Measurements from ENCODE around the gene FER. TPM values are rescaled to one million over a fixed set of nuclear protein-coding genes. Genes with fewer than 3 reads are reported as not detected.

Gene FER
- total and polyA plus RNA-seq, 12 donors, result 3.5 to 37.5 (median 27.0) TPM

DNA sequence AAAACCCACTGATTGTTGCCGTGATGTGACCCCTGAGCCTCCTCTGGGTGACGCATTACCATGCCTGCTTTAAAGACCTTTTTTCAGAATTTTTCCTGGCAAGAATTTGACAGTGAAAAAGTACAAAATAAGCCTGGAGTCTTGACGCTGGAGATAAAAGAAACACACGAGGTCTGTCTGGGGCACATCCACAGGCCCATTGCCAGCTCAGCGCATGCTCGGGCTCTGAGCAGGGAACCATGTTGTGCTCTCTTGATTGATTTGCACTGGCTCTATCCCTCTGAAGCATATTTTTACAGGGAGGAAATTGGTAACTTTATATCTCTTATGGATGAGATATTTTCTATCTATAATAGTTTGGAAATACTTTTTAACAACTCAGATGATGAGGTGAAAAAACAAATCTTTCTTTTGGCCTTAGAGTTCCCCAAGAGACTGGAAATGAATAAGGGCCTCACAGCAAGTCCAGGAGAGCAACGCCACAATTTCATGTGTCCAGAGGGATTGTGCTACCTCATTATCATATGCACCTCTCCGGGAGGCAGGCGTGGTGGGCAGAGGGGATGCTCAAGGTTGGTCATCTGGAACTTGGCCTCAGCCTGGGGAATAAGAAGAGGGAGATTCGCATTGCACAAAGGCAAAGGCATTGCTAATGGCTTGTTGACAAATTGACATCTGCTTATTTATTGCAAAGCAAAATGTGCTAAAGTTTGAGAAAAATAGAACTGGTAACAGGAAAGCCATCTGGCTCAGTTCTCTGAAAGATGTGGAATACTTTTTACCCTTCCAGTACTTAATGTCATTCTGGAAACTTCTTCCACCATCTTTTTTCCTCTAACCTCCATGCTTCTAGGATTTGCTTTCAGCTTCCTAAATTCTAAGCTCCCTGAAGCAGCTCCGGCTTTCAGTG lies 478.3 kb downstream of the FER start:
- H3K9me3 ChIP-seq (replicated peaks in 1 of 3), result no peaks in the 10 kb centered on the region
- 64 to 80% (median 71%) methylated on average over 11 of the region's 11 CpGs for WGBS, 4 donors
- no peaks in the 10 kb centered on the region for H3K27me3 ChIP-seq
- TF ChIP-seq, protein P1, sequence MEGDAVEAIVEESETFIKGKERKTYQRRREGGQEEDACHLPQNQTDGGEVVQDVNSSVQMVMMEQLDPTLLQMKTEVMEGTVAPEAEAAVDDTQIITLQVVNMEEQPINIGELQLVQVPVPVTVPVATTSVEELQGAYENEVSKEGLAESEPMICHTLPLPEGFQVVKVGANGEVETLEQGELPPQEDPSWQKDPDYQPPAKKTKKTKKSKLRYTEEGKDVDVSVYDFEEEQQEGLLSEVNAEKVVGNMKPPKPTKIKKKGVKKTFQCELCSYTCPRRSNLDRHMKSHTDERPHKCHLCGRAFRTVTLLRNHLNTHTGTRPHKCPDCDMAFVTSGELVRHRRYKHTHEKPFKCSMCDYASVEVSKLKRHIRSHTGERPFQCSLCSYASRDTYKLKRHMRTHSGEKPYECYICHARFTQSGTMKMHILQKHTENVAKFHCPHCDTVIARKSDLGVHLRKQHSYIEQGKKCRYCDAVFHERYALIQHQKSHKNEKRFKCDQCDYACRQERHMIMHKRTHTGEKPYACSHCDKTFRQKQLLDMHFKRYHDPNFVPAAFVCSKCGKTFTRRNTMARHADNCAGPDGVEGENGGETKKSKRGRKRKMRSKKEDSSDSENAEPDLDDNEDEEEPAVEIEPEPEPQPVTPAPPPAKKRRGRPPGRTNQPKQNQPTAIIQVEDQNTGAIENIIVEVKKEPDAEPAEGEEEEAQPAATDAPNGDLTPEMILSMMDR (IDR thresholded peaks at IDR 0.05), result no peak
- TF ChIP-seq POLR2A (IDR thresholded peaks at IDR 0.05), result no peak
- DNase-seq, result peak in 5 of 7 donors; percentile 17 to 62 (median 31)
- no peak overlapping the region for H3K4me3 ChIP-seq
- H3K4me1 ChIP-seq (replicated peaks in 1 of 2), result no peaks in the 10 kb centered on the region
- no peaks in the 10 kb centered on the region for H3K36me3 ChIP-seq (replicated peaks in 1 of 2)
- intact Hi-C loops (cut with DNase I), result no loop called here
- H3K27ac ChIP-seq, result no peak overlapping the region

DNA sequence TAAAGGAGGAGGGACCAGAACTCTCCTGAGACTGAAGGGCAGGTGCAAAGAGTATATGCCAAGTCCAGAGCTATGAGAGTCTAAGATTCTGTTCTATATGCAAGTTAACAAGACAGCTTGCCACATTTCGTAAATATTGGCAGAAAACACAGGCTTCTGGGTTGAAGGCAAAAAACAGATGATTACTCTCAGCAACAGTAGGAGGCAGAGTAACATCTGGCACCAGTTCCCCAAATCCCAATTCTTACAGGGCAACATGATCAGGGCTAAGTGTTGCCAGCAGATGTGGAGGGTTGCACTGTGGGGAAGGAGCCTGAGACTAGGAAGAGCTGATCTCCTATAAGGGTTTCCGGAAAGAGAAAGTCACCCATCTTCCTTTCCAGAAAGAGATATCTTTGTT lies 482.7 kb downstream of the FER start:
- no peak for DNase-seq
- H3K27ac ChIP-seq, result no peak overlapping the region
- H3K4me1 ChIP-seq (replicated peaks in 1 of 2), result no peaks in the 10 kb centered on the region
- no peaks in the 10 kb centered on the region for H3K27me3 ChIP-seq
- intact Hi-C loops (cut with DNase I), result no loop called here
- no peak for TF ChIP-seq POLR2A (IDR thresholded peaks at IDR 0.05)
- TF ChIP-seq, protein P1 (IDR thresholded peaks at IDR 0.05), result no peak
- no peak overlapping the region for H3K4me3 ChIP-seq
- WGBS, 4 donors, result 84 to 93% (median 91%) methylated on average over 2 of the region's 2 CpGs
- H3K9me3 ChIP-seq (replicated peaks in 1 of 3), result no peaks in the 10 kb centered on the region
- no peaks in the 10 kb centered on the region for H3K36me3 ChIP-seq (replicated peaks in 1 of 2)

GRCh38 chr5:109231331-109231730 lies 483.6 kb downstream of the FER start:
- no peaks in the 10 kb centered on the region for H3K4me1 ChIP-seq (replicated peaks in 1 of 2)
- no peak for TF ChIP-seq POLR2A (IDR thresholded peaks at IDR 0.05)
- TF ChIP-seq, protein P1 (IDR thresholded peaks at IDR 0.05), result no peak
- H3K4me3 ChIP-seq, result no peak overlapping the region
- no peak overlapping the region for H3K27ac ChIP-seq
- 78 to 88% (median 82%) methylated on average over 2 of the region's 2 CpGs for WGBS, 4 donors
- no peaks in the 10 kb centered on the region for H3K36me3 ChIP-seq (replicated peaks in 1 of 2)
- H3K9me3 ChIP-seq (replicated peaks in 1 of 3), result peaks cover 0 to 7% (median 0%) of the 10 kb centered on the region in 3 donors
- DNase-seq, result no peak
- no peaks in the 10 kb centered on the region for H3K27me3 ChIP-seq
- intact Hi-C loops (cut with DNase I), result no loop called here

DNA sequence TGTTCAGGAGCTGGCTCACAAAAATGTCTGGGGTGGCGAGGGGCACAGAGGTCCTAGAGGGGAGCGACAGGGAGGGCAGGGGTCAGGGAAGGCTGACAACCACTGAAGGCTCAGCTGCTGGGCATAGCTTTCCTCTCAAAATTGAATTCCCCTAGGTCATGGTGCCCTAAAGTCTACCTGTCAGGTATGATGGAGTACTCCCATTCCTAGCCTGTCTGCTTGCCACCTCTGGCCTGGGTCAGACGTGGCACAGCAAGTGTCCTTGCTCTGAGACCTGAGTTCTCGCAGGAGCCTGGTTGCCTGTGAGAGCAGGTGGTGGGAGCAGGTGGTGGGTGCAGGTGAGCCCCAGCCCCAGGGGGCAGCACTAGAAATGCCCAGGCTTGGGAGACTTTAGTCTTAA lies 486.7 kb downstream of the FER start:
- intact Hi-C loops (cut with DNase I), result no loop called here
- Histone ChIP-seq H3K36me3 (replicated peaks in 1 of 2) (no peaks in the 10 kb centered on the region), H3K4me3 (no peak overlapping the region), H3K27me3 (no peaks in the 10 kb centered on the region), H3K4me1 (replicated peaks in 1 of 2) (no peaks in the 10 kb centered on the region), H3K9me3 (replicated peaks in 1 of 3) (peaks cover 0 to 12% (median 0%) of the 10 kb centered on the region in 3 donors), H3K27ac (no peak overlapping the region)
- 68 to 88% (median 81%) methylated on average over 2 to 4 of the region's 4 CpGs for WGBS, 4 donors
- TF ChIP-seq, protein P1 (IDR thresholded peaks at IDR 0.05), result no peak
- TF ChIP-seq POLR2A (IDR thresholded peaks at IDR 0.05), result no peak
- DNase-seq, result no peak
